ENCODE data around the gene PLCXD1. TPM values are rescaled to one million over a fixed set of nuclear protein-coding genes. Genes with fewer than 3 reads are reported as not detected.

Gene PLCXD1
- total and polyA plus RNA-seq, 9 of the 15 experiments (the other 6 are each of a cell fraction or from before 2014, with no cell fraction given), result 6.0 to 60.2 (median 39.5) TPM

DNA sequence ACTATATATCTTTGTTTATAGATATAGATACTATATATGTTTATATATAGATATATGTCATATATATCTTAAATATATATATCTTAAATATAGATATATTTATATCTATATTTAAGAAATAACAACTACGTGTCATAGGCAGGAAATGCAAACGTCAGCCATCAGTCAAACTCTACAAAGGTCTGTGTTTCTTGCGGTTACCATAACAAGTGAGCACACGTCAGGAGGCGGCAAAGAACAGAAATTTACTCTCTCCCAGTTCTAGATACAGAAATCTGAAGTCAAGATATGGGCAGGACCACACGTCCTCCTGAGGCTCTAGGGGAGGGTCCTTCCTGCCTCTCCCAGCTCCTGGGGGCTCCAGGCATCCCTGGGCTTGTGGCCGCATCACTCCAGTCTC is 6.5 kb downstream of the PLCXD1 start:
- Histone ChIP-seq H2AFZ (ENCODE audit: low read depth, low read length) (no peak overlapping the region), H3K9ac (ENCODE audit: insufficient read depth in 1 of 2, low read depth in 2 of 2, low read length in 2 of 2) (no peak overlapping the region), H3K27me3 (ENCODE audit: control insufficient read depth in 2 of 2, insufficient read depth in 2 of 2, low read length in 2 of 2) (no peaks in the 10 kb centered on the region), H3K9me1 (ENCODE audit: control insufficient read depth, insufficient read depth, low read length) (no peaks in the 10 kb centered on the region), H3K79me2 (ENCODE audit: control insufficient read depth, insufficient read depth, low read length) (peaks cover 38% of the 10 kb centered on the region), H3K4me3 (no peak overlapping the region), H3K4me1 (replicated peaks in 1 of 2; ENCODE audit: control insufficient read depth in 2 of 2, insufficient read depth in 2 of 2, low read length in 2 of 2) (peaks cover 0 to 5% of the 10 kb centered on the region in 2 experiments; a peak in 2 of 5 replicates), H3K4me2 (ENCODE audit: insufficient read depth, low read length) (no peak overlapping the region), H3K9me3 (replicated peaks; ENCODE audit: control insufficient read depth, insufficient read depth, low read depth, low read length) (no peaks in the 10 kb centered on the region), H3K27ac (ENCODE audit: extremely low read depth, low read depth, low read length) (no peak overlapping the region), H3K36me3 (ENCODE audit: control insufficient read depth, insufficient read depth, low read length) (peaks cover 71% of the 10 kb centered on the region), H4K20me1 (replicated peaks; ENCODE audit: control insufficient read depth, insufficient read depth, low read length) (no peaks in the 10 kb centered on the region)
- ChIA-PET POLR2A (no interaction called here), CTCF (ENCODE audit: low intra/inter-chr PET ratio) (no interaction called here)
- no peak for FAIRE-seq
- BruUV-seq (replicated peaks), result no TSS peak
- 91% methylated on average over 6 of the region's 7 CpGs for WGBS (ENCODE audit: insufficient coverage, low coverage, missing lambda C conversion rate)
- TF ChIP-seq FOXJ3 (CRISPR knock-in tag; IDR thresholded peaks at IDR 0.05) (no peak), MAFG (tag; conservative IDR thresholded peaks at IDR 0.05) (no peak), NCOA1 (IDR thresholded peaks at IDR 0.05; ENCODE audit: low read depth) (no peak), CBFB (CRISPR knock-in tag; IDR thresholded peaks at IDR 0.05) (no peak), RUNX1 (IDR thresholded peaks at IDR 0.05; ENCODE audit: low read depth) (no peak)
- TF ChIP-seq, protein P1, sequence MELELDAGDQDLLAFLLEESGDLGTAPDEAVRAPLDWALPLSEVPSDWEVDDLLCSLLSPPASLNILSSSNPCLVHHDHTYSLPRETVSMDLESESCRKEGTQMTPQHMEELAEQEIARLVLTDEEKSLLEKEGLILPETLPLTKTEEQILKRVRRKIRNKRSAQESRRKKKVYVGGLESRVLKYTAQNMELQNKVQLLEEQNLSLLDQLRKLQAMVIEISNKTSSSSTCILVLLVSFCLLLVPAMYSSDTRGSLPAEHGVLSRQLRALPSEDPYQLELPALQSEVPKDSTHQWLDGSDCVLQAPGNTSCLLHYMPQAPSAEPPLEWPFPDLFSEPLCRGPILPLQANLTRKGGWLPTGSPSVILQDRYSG (tag; conservative IDR thresholded peaks at IDR 0.05; ENCODE audit: low read depth), result no peak
- no peak for ATAC-seq
- no peak for DNase-seq (ENCODE audit: extremely low read depth in 1 of 4, low spot score in 3 of 4)
- intact Hi-C loops (cut with micrococcal nuclease) (no loop called here), in situ Hi-C loops (cut with MboI) (no loop called here)

GRCh38 chrX:288561-288991 is 7.4 kb downstream of the PLCXD1 start:
- H3K36me3 ChIP-seq (ENCODE audit: control insufficient read depth, insufficient read depth, low read length), result peaks cover 80% of the 10 kb centered on the region
- DNase-seq (ENCODE audit: extremely low read depth in 1 of 4, low spot score in 3 of 4), result no peak
- no peak for ATAC-seq
- H3K4me2 ChIP-seq (ENCODE audit: insufficient read depth, low read length), result no peak overlapping the region
- peaks cover 36% of the 10 kb centered on the region for H3K79me2 ChIP-seq (ENCODE audit: control insufficient read depth, insufficient read depth, low read length)
- no peaks in the 10 kb centered on the region for H3K9me1 ChIP-seq (ENCODE audit: control insufficient read depth, insufficient read depth, low read length)
- no peak overlapping the region for H3K9ac ChIP-seq (ENCODE audit: insufficient read depth in 1 of 2, low read depth in 2 of 2, low read length in 2 of 2)
- POLR2A ChIA-PET, result no interaction called here
- H4K20me1 ChIP-seq (replicated peaks; ENCODE audit: control insufficient read depth, insufficient read depth, low read length), result no peaks in the 10 kb centered on the region
- BruUV-seq (replicated peaks), result no TSS peak
- H3K27ac ChIP-seq (ENCODE audit: extremely low read depth, low read depth, low read length), result no peak overlapping the region
- H2AFZ ChIP-seq (ENCODE audit: low read depth, low read length), result no peak overlapping the region
- in situ Hi-C loops (cut with MboI), result no loop called here
- H3K27me3 ChIP-seq (ENCODE audit: control insufficient read depth in 2 of 2, insufficient read depth in 2 of 2, low read length in 2 of 2), result no peaks in the 10 kb centered on the region
- no peak for FAIRE-seq
- H3K9me3 ChIP-seq (replicated peaks; ENCODE audit: control insufficient read depth, insufficient read depth, low read depth, low read length), result no peaks in the 10 kb centered on the region
- 99% methylated on average over 21 of the region's 25 CpGs for WGBS (ENCODE audit: insufficient coverage, low coverage, missing lambda C conversion rate)
- no peak overlapping the region for H3K4me3 ChIP-seq
- intact Hi-C loops (cut with micrococcal nuclease), result no loop called here
- CTCF ChIA-PET (ENCODE audit: low intra/inter-chr PET ratio), result no interaction called here
- H3K4me1 ChIP-seq (replicated peaks in 1 of 2; ENCODE audit: control insufficient read depth in 2 of 2, insufficient read depth in 2 of 2, low read length in 2 of 2), result peaks cover 0 to 5% of the 10 kb centered on the region in 2 experiments; a peak in 2 of 5 replicates
- TF ChIP-seq RBFOX2 (IDR thresholded peaks at IDR 0.05; ENCODE audit: low read depth, low read length) (peak; percentile 45; the same call in 1 of the 2 replicates), ZNF280B (CRISPR knock-in tag; IDR thresholded peaks at IDR 0.05) (no peak), POLR2G (IDR thresholded peaks at IDR 0.05; ENCODE audit: low read depth, low read length) (peak; percentile 38; the same call in 1 of the 2 replicates)
- TF ChIP-seq, protein P2, sequence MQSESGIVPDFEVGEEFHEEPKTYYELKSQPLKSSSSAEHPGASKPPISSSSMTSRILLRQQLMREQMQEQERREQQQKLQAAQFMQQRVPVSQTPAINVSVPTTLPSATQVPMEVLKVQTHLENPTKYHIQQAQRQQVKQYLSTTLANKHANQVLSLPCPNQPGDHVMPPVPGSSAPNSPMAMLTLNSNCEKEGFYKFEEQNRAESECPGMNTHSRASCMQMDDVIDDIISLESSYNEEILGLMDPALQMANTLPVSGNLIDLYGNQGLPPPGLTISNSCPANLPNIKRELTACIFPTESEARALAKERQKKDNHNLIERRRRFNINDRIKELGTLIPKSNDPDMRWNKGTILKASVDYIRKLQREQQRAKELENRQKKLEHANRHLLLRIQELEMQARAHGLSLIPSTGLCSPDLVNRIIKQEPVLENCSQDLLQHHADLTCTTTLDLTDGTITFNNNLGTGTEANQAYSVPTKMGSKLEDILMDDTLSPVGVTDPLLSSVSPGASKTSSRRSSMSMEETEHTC (IDR thresholded peaks at IDR 0.05), result no peak
- TF ChIP-seq, protein P3, sequence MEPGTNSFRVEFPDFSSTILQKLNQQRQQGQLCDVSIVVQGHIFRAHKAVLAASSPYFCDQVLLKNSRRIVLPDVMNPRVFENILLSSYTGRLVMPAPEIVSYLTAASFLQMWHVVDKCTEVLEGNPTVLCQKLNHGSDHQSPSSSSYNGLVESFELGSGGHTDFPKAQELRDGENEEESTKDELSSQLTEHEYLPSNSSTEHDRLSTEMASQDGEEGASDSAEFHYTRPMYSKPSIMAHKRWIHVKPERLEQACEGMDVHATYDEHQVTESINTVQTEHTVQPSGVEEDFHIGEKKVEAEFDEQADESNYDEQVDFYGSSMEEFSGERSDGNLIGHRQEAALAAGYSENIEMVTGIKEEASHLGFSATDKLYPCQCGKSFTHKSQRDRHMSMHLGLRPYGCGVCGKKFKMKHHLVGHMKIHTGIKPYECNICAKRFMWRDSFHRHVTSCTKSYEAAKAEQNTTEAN (CRISPR knock-in tag; IDR thresholded peaks at IDR 0.05), result no peak
